ENCODE results near the gene MAST2.
"Not testable (repeated sequence)": the region's sequence is repeated elsewhere in the genome, so short reads cannot be mapped to it uniquely, and the experiment has no call there.

The MAST2 gene

GRCh38 chr1:45934947-45935346 is 131.5 kb downstream of the MAST2 start:
- DNase-seq (ENCODE audit: low read depth): no peak
- H3K4me3 ChIP-seq (ENCODE audit: control insufficient read depth, low read depth, low read length): no peak overlapping the region
- TF ChIP-seq, protein P1, sequence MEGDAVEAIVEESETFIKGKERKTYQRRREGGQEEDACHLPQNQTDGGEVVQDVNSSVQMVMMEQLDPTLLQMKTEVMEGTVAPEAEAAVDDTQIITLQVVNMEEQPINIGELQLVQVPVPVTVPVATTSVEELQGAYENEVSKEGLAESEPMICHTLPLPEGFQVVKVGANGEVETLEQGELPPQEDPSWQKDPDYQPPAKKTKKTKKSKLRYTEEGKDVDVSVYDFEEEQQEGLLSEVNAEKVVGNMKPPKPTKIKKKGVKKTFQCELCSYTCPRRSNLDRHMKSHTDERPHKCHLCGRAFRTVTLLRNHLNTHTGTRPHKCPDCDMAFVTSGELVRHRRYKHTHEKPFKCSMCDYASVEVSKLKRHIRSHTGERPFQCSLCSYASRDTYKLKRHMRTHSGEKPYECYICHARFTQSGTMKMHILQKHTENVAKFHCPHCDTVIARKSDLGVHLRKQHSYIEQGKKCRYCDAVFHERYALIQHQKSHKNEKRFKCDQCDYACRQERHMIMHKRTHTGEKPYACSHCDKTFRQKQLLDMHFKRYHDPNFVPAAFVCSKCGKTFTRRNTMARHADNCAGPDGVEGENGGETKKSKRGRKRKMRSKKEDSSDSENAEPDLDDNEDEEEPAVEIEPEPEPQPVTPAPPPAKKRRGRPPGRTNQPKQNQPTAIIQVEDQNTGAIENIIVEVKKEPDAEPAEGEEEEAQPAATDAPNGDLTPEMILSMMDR (IDR thresholded peaks at IDR 0.05; ENCODE audit: control insufficient read depth, insufficient read depth, low read depth, low read length, missing control alignments): no peak

DNA sequence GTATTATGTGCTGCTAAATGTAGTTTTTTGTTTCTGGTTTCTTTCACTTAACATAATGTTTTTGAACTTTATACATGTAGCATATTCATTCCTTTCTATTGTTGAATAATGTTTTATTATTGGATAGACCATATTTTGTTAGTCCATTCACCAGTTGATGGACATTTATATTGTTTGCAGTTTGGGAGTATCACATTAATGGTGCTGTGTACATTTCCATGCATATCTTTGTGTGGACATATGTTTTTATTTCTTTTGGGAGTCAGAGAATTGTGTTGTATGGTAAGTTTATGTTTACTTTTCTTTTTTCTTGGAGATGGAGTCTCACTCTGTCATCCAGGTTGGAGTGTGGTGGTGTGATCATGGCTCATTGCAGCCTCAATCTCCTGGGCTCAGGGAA is 134.6 kb downstream of the MAST2 start:
- H3K4me3 ChIP-seq (ENCODE audit: control insufficient read depth, low read depth, low read length): no peak overlapping the region
- TF ChIP-seq, protein P1 (IDR thresholded peaks at IDR 0.05; ENCODE audit: control insufficient read depth, insufficient read depth, low read depth, low read length, missing control alignments): no peak
- no peak for DNase-seq (ENCODE audit: low read depth)

- TF ChIP-seq, protein P1 (IDR thresholded peaks at IDR 0.05; ENCODE audit: control insufficient read depth, insufficient read depth, low read depth, low read length, missing control alignments): no peak
- no peak overlapping the region for H3K4me3 ChIP-seq (ENCODE audit: control insufficient read depth, low read depth, low read length)
- DNase-seq (ENCODE audit: low read depth): no peak
These were observed 139.0 kb downstream of the MAST2 start for GRCh38 chr1:45942411-45942810.

DNA sequence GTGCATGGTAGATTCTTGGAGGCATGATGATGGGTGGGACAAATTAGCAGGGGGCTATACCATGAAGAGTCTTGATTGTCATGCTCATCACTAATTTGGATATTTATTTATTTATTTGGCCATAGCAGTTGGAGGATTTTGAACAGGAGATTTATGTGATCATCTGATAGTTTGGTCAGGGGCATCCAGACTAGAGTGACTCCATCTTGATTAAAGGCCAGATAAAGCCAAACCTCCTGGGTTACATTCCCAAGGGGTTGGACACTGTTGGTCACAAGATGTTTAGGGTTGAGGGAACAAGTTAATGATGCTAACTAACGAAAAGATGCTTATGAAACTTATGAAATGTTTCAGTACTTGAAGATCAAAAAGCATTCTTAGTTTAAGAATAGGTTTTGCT is 139.8 kb downstream of the MAST2 start:
- no peak overlapping the region for H3K4me3 ChIP-seq (ENCODE audit: control insufficient read depth, low read depth, low read length)
- no peak for DNase-seq (ENCODE audit: low read depth)
- TF ChIP-seq, protein P1 (IDR thresholded peaks at IDR 0.05; ENCODE audit: control insufficient read depth, insufficient read depth, low read depth, low read length, missing control alignments): no peak

GRCh38 chr1:45945426-45945825 is 142.0 kb downstream of the MAST2 start:
- TF ChIP-seq, protein P1 (IDR thresholded peaks at IDR 0.05; ENCODE audit: control insufficient read depth, insufficient read depth, low read depth, low read length, missing control alignments): no peak
- no peak overlapping the region for H3K4me3 ChIP-seq (ENCODE audit: control insufficient read depth, low read depth, low read length)

DNA sequence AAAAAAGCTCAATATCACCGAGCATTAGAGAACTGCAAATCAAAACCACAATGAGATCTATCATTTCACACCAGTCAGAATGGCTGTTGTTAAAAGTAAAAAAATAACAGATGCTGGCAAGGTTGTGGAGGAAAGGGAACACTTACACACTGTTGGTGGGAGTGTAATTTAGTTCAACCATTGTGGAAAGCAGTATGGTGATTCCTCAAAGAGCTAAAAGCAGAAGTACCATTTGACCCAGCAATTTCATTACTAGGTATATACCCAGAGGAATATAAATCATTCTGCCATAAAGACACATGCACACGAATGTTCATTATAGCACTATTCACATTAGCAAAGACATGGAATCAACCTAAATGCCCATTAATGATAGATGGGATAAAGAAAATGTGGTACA is 146.1 kb downstream of the MAST2 start:
- not testable (repeated sequence) for H3K4me3 ChIP-seq (ENCODE audit: control insufficient read depth, low read depth, low read length); DNase-seq (ENCODE audit: low read depth)

More at GRCh38 chr1:45945426-45945825, 142.0 kb downstream of the MAST2 start:
- DNase-seq (ENCODE audit: low read depth): no peak

DNA sequence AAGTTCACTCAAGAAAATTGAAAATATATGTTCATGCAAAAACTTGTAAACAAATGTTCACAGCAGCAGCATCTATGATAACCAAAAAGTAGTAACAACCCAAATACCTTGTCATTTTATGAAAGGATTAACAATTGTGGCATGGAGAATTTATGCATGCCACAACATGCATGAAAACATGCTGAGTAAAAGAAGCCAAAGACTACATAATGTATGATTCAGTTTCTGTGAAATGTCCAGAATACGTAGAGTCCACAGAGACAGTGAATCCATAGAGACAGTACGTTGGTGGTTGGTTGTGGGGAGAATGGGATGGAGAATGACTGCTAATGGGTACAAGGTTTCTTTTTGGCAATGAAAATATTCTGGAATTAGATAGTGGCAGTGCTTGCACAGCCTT is 148.7 kb downstream of the MAST2 start:
- no peak overlapping the region for H3K4me3 ChIP-seq (ENCODE audit: control insufficient read depth, low read depth, low read length)
- TF ChIP-seq, protein P1 (IDR thresholded peaks at IDR 0.05; ENCODE audit: control insufficient read depth, insufficient read depth, low read depth, low read length, missing control alignments): no peak
- no peak for DNase-seq (ENCODE audit: low read depth)

Data from AG09309 (cell line).